Mammary epithelial cell (primary cell): ENCODE data around the gene ZNF726.

Experiments
- CTCF ChIP-seq, 2 donors: IDR thresholded peaks in 1 of 2; conservative IDR thresholded peaks in 1 of 2; 2 replicates each; pipeline ENCODE4 v1.5.1; 2011 to 2012; ENCODE audit warnings: inconsistent platforms in 2 of 2, low read length in 2 of 2, mild to moderate bottlenecking in 2 of 2, control low read depth in 1 of 2, low read depth in 1 of 2; ENCODE audit not compliant: insufficient read depth in 1 of 2; ENCODE audit errors: extremely low read depth in 1 of 2
- EZH2 ChIP-seq: IDR thresholded peaks from 2 replicates; pipeline ENCODE4 v1.6.1; 2012; ENCODE audit warnings: low read length, inconsistent platforms, borderline replicate concordance

GRCh38 chr19:23957660-23958281, 43.1 kb downstream of the ZNF726 start:
- TF ChIP-seq EZH2 (no peak), CTCF (conservative IDR thresholded peaks at IDR 0.05 in 1 of 2, IDR thresholded peaks at IDR 0.05 in 1 of 2; ENCODE audit: extremely low read depth in 1 of 2, insufficient read depth in 1 of 2, low read depth in 1 of 2, low read length in 2 of 2) (no peak)
